Jurkat, Clone E6-1 (cell line): Measurements from ENCODE around the gene PAPSS2. TPM values are rescaled to one million over a fixed set of nuclear protein-coding genes. Genes with fewer than 3 reads are reported as not detected.
"Not testable (repeated sequence)": the region's sequence is repeated elsewhere in the genome, so short reads cannot be mapped to it uniquely, and the experiment has no call there.

Experiments used
- DNase-seq: peaks from one replicate; pipeline ENCODE4 v3.0.0-alpha.2; 2011; ENCODE audit warnings: low read depth, low spot score
- H3K4me3 ChIP-seq: 2 replicates; pipeline ENCODE4 v1.5.1; 2011; ENCODE audit warnings: mild to moderate bottlenecking, low read length, control low read depth, moderate library complexity
- polyA plus RNA-seq: library from polyadenylated mRNA; unstranded; fragments of >200 nt; gene quantifications from one replicate; pipeline ENCODE4 v1.2.1, GENCODE V29; 2012; ENCODE audit warnings: missing spikeins; ENCODE audit not compliant: insufficient read length, insufficient read depth

The PAPSS2 gene
- 6.0 TPM for polyA plus RNA-seq

DNA sequence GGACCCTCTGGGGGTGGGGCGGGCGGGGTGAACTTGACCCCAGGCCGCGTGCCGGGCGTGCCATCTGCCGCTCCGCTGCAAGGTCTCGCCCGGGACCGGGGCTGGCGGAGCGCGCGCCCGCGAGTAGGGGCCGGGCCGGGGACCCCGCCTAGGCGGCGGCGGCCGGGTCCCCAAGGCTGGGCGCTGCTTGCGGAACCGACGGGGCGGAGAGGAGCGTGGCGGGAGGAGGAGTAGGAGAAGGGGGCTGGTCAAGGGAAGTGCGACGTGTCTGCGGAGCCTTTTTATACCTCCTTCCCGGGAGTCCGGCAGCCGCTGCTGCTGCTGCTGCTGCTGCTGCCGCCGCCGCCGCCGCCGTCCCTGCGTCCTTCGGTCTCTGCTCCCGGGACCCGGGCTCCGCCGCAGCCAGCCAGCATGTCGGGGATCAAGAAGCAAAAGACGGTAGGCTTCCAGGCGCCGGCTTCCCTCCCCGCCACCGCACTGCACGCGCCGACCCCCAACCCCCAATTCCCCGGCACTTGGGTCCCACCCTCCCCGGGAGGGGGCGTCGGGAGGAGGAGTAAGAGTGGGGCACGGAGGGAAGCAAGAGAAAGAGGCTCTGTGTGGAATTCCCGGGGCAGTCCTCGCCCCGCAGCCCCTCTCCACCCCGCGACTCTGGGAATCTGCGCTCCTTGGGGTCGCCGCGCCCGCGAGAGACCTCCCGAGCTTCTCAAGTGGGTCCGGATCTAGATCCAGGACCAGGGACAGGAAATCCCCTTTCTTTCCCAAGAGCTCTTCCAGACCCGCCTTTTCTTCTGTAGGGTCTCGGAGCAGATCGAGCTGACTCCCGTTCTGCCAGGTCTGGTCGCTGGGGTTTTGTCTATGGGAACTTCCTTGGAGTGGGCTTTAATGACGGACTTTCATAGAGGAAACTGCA is at the start of gene PAPSS2:
TSS of gene PAPSS2 (plus strand) at position 308 of the 913 bp plus-strand sequence. CDS start at position 412, 104 bp downstream.
- peak within 1 kb of the TSS; percentile 42 for H3K4me3 ChIP-seq
- DNase-seq: no peak

- not testable (repeated sequence) for H3K4me3 ChIP-seq, DNase-seq
Observed at GRCh38 chr10:87611341-87611740, 48.3 kb upstream of the PAPSS2 start.

- no peak overlapping the region for H3K4me3 ChIP-seq
Observed at GRCh38 chr10:87612115-87612514, 47.6 kb upstream of the PAPSS2 start.

GRCh38 chr10:87613751-87614150 is 45.9 kb upstream of the PAPSS2 start:
- no peak overlapping the region for H3K4me3 ChIP-seq
- no peak for DNase-seq

More at GRCh38 chr10:87612115-87612514, 47.6 kb upstream of the PAPSS2 start:
- no peak for DNase-seq

DNA sequence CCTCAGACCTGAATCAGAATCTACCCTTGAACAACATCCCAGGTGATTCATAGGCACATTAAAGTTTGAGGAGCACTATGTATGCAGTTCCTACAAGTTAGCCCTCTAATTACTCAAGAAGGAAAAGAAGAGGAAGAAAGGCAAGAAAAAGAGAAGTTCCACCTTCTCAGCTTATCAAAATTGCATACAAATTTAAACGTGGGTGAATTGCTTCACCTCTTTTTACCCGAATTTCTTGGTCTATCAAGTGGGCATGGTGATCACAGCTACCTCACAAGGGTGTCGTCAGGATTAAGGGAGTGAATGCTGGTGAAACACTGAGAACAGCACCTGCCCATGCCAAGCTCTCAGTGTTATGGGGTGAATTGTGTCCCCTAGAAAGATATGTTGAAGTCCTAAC is 43.8 kb upstream of the PAPSS2 start:
- no peak for DNase-seq
- H3K4me3 ChIP-seq: no peak overlapping the region

DNA sequence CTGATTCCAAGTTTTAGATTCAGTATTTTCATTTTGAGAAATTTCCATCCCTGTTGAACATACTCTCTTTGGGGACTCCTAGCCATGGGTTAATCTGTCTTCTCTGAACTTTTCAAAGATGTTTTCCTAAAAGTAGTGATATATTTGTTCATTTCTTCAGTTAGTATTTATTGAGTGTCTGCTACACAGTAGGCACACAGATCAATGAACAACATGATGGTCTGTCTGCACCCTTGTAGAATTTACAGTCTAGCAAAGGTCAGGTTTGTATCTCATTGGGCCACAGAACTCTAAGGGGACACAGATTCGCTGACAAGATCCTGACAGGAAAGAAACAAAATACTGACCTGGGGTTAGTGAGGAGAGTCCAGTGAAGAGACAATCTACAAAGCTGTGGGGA is 42.2 kb upstream of the PAPSS2 start:
- H3K4me3 ChIP-seq: no peak overlapping the region
- DNase-seq: no peak

- no peak overlapping the region for H3K4me3 ChIP-seq
Observed at GRCh38 chr10:87618566-87619423, 40.9 kb upstream of the PAPSS2 start.

GRCh38 chr10:87619705-87620104 is 40.0 kb upstream of the PAPSS2 start:
- no peak overlapping the region for H3K4me3 ChIP-seq
- DNase-seq: no peak

More at GRCh38 chr10:87618566-87619423, 40.9 kb upstream of the PAPSS2 start:
- no peak for DNase-seq

DNA sequence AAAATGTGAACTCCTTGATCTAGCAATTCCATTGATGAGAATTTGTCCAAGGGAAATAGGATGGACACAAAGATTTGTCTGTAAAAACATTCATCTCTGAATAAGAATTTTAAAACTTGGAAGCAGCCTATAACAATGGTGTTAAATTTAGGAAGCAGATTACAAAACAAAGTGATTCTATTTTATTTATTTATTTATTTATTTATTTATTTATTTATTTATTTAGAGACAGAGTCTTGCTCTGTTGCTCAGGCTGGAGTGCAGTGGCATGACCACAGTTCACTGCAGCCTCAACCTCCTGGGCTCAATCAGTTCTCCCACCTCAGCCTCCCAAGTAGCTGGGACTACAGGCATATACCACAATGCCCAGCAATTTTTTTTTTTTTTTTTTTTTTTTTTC is 38.2 kb upstream of the PAPSS2 start:
- DNase-seq, H3K4me3 ChIP-seq: not testable (repeated sequence)

GRCh38 chr10:87622314-87623004 is 37.2 kb upstream of the PAPSS2 start:
- peak; percentile 9 for DNase-seq
- H3K4me3 ChIP-seq: no peak overlapping the region

DNA sequence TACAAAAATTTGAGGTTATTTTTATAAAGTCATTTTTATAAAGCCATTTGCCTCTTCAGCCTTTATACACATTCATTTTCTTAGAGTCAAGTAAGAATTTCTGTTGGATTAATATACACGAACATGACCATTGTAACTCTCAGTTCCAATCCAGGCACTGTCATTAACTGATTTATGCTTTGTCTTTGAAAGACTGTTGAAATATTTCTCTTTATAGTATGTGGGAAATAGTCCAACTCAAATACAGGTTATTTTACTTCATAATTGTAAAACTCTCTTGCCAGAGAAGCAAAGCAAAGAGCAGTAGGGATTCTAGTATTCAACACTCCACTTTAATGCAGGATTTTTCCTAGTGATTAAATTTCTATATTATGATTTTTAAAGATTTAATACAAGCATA is 36.5 kb upstream of the PAPSS2 start:
- H3K4me3 ChIP-seq: no peak overlapping the region
- DNase-seq: no peak

GRCh38 chr10:87625661-87626060 is 34.0 kb upstream of the PAPSS2 start:
- no peak overlapping the region for H3K4me3 ChIP-seq
- DNase-seq: no peak

DNA sequence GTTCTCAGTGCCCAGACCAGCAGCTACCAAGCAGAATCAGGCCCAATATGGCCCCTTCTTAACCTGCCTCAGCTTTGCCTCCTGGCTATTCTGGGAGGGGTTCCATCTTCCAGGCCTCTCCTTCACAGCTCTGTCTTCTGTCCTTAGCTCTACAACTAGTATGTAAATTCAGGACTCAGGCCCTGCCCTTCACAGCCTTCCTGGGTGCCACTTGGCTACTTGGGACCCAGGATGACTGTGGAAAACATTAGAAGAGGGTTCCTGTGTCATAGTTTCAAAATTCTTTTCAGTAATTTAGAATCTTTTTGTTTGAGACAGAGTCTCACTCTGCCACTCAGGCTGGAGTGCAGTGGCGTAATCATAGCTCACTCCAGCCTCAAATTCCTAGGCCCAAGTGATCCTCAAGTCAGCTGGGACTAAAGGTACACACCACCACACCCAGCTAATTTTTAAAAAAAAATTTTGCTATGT is 33.2 kb upstream of the PAPSS2 start:
- DNase-seq: no peak
- no peak overlapping the region for H3K4me3 ChIP-seq

DNA sequence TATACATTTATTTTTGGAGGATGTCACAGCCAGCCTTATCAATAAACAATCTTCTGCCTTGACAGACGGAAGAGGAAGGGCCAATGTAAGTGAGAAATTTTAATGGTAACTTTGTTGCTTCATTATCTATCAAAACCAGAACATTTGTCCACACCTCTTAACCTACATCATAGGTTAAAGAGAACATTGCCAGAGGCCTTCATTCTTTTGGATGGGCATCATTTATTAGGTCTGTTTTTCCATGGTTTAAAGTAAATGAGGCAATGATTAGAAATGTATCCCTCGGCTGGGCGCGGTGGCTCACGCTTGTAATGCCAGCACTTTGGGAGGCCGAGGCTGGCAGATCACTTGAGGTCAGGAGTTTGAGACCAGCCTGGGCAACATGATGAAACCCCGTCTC is 29.5 kb upstream of the PAPSS2 start:
- no peak overlapping the region for H3K4me3 ChIP-seq
- no peak for DNase-seq

GRCh38 chr10:87632454-87632853 is 27.2 kb upstream of the PAPSS2 start:
- DNase-seq: no peak
- no peak overlapping the region for H3K4me3 ChIP-seq

GRCh38 chr10:87634311-87634710 is 25.4 kb upstream of the PAPSS2 start:
- H3K4me3 ChIP-seq: no peak overlapping the region
- DNase-seq: no peak

- no peak for DNase-seq
- no peak overlapping the region for H3K4me3 ChIP-seq
Observed at GRCh38 chr10:87635498-87636312, 24.0 kb upstream of the PAPSS2 start.

DNA sequence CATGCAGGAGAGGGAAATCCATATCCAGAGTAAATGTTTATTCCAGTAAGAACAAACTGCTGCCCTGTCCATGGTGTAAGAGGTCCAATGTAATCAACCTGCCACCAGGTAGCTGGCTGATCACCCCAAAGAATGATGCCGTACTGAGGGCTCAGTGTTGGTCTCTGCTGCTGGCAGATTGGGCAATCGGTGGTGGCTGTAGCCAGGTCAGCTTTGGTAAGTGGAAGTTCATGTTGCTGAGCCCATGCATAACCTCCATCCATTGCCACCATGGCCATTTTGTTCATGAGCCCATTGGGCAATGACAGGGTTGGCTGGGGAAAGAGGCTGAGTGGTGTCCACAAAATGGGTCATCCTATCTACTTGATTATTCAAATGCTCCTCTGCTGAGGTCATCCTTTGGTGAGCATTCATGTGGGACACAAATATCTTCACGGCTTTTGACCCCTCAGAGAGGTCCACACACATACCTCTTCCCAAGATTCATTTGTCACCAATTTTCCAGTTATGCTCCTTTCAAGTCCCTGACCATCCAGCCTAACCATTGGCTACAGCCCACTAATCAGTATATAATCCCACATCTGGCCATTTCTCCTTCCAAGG is 23.3 kb upstream of the PAPSS2 start:
- no peak overlapping the region for H3K4me3 ChIP-seq
- no peak for DNase-seq
